OCI-LY7 (cell line): ENCODE data around the gene CIROP. TPM values are rescaled to one million over a fixed set of nuclear protein-coding genes. Genes with fewer than 3 reads are reported as not detected.

Source experiments
- BruUV-seq: library from RNA; stranded (reverse); fragments of 400-500 nt; replicated peaks from 2 replicates; lab custom pipeline; 2021; lab: Mats Ljungman, UMichigan
- CTCF ChIA-PET: fragments of 300-600 bp; sonication (Branson Sonifier 250); formaldehyde crosslinking; loops from one replicate; lab custom pipeline; 2022; ENCODE audit warnings: antibody characterized with exemption; ENCODE audit not compliant: unreplicated experiment; lab: Charles Lee
- POLR2A ChIA-PET: fragments of 300-600 bp; sonication (Branson Sonifier 250); formaldehyde crosslinking; loops from one replicate; lab custom pipeline; 2022; ENCODE audit warnings: antibody characterized with exemption; lab: Charles Lee
- DNase-seq: peaks from one replicate; pipeline ENCODE4 v3.0.0-alpha.2; 2015; ENCODE audit warnings: low spot score
- H2AFZ ChIP-seq: fragments of 200-600 bp; sonication (generic), shearing (Covaris generic); 2 replicates; pipeline ENCODE4 v1.6.1; 2014; ENCODE audit warnings: mild to moderate bottlenecking, antibody characterized with exemption, low read length, moderate library complexity
- H3K27ac ChIP-seq: fragments of 200-600 bp; sonication (generic); 2 replicates; pipeline ENCODE4 v1.5.1; 2014; ENCODE audit warnings: mixed run types, low read depth, mild to moderate bottlenecking, moderate library complexity, low read length, inconsistent platforms; ENCODE audit not compliant: poor library complexity, severe bottlenecking
- H3K36me3 ChIP-seq: fragments of 200-600 bp; sonication (generic); 2 replicates; pipeline ENCODE4 v1.6.1; 2014; ENCODE audit warnings: mild to moderate bottlenecking, antibody characterized with exemption, low read length, moderate library complexity, mixed read lengths; ENCODE audit not compliant: insufficient read depth
- H3K4me1 ChIP-seq: fragments of 200-600 bp; sonication (generic); 2 replicates; pipeline ENCODE4 v1.5.1; 2014; ENCODE audit warnings: mild to moderate bottlenecking, low read length; ENCODE audit not compliant: insufficient read depth, poor library complexity, severe bottlenecking
- H3K4me2 ChIP-seq: fragments of 200-600 bp; sonication (generic); 2 replicates; pipeline ENCODE4 v1.6.1; 2014; ENCODE audit warnings: mild to moderate bottlenecking, low read length
- H3K4me3 ChIP-seq: fragments of 200-600 bp; sonication (generic); 2 replicates; pipeline ENCODE4 v1.5.1; 2014; ENCODE audit warnings: mild to moderate bottlenecking, low read depth, low read length; ENCODE audit not compliant: poor library complexity, severe bottlenecking
- H3K79me2 ChIP-seq: fragments of 200-600 bp; sonication (generic); 2 replicates; pipeline ENCODE4 v1.6.1; 2016; ENCODE audit warnings: low read depth, mild to moderate bottlenecking, low read length, moderate library complexity, mixed read lengths; ENCODE audit not compliant: insufficient read depth
- H3K9me2 ChIP-seq: fragments of 200-600 bp; sonication (generic); 2 replicates; pipeline ENCODE4 v1.6.1; 2016; ENCODE audit warnings: mild to moderate bottlenecking, low read length, mixed read lengths; ENCODE audit not compliant: insufficient read depth
- H3K9me3 ChIP-seq: fragments of 200-600 bp; sonication (generic); 2 replicates; pipeline ENCODE4 v1.6.1; 2014; ENCODE audit warnings: mild to moderate bottlenecking, mixed run types, low read length, mixed read lengths
- H4K20me1 ChIP-seq: fragments of 200-600 bp; sonication (generic); 2 replicates; pipeline ENCODE4 v1.6.1; 2014; ENCODE audit warnings: mild to moderate bottlenecking, antibody characterized with exemption, low read length, moderate library complexity, mixed read lengths; ENCODE audit not compliant: insufficient read depth
- EZH2phosphoT487 ChIP-seq: fragments of 200-600 bp; sonication (generic); IDR thresholded peaks from 2 replicates; pipeline ENCODE4 v1.6.1; 2018; ENCODE audit warnings: low read depth, borderline replicate concordance, mild to moderate bottlenecking, mixed run types, antibody characterized with exemption, low read length, moderate library complexity, mixed read lengths
- intact Hi-C: fragments of 100-400 bp; cut with micrococcal nuclease; formaldehyde crosslinking; loops from one replicate; pipeline ENCODE4 v1.10.0; 2022; ENCODE audit not compliant: unreplicated experiment
- total RNA-seq, 2 experiments: library from RNA; depleted of rRNA in 1 of 2; stranded (reverse); fragments of >200 nt in 1 of 2; shearing (Covaris generic) in 1 of 2; gene quantifications; 2 replicates each; pipeline ENCODE4 v1.2.3, GENCODE V29; 2014 to 2022
- TF ChIP-seq, protein P1 (sequence below): fragments of 200-600 bp; sonication (generic); conservative IDR thresholded peaks from 2 replicates; pipeline ENCODE4 v1.5.1; 2014; ENCODE audit warnings: mild to moderate bottlenecking, antibody characterized with exemption, low read length, moderate library complexity, mixed read lengths

CIROP gene
- total RNA-seq, 2 experiments from 2014 or later: not detected

DNA sequence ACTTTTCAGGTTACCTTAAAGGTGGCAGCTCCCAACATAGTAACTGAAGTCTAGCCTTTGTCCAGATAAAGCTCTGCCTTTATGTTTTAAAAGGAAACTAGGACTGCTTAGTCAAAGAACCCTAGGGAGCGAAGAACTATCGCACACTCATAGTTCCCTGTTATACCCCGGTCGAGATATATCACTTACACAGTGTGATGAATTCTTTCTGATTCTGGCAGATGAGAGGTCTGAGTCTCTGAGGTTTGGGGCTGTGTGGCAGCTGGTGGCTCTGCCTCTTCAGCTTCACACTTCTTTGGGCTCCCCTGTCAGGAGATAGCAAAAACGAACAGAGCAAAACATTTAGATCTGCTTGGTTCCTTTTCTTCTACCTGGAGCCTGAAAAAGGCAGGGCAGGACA lies 26.8 kb downstream of the CIROP start:
- ChIA-PET CTCF (interaction anchor here (1.2 to 1.4 kb wide), 2 partner anchors 9 to 17 kb away, joined by 6 read pairs; partner anchors contain the start of genes ACIN1 and C14orf119), POLR2A (interaction anchor here (0.6 to 2.4 kb wide), 3 partner anchors 15 to 1841 kb away, joined by 3 to 7 read pairs (median 4); partner anchors contain the start of genes ACIN1 and C14orf119)
- no peaks in the 10 kb centered on the region for H4K20me1 ChIP-seq
- TF ChIP-seq, protein P1, sequence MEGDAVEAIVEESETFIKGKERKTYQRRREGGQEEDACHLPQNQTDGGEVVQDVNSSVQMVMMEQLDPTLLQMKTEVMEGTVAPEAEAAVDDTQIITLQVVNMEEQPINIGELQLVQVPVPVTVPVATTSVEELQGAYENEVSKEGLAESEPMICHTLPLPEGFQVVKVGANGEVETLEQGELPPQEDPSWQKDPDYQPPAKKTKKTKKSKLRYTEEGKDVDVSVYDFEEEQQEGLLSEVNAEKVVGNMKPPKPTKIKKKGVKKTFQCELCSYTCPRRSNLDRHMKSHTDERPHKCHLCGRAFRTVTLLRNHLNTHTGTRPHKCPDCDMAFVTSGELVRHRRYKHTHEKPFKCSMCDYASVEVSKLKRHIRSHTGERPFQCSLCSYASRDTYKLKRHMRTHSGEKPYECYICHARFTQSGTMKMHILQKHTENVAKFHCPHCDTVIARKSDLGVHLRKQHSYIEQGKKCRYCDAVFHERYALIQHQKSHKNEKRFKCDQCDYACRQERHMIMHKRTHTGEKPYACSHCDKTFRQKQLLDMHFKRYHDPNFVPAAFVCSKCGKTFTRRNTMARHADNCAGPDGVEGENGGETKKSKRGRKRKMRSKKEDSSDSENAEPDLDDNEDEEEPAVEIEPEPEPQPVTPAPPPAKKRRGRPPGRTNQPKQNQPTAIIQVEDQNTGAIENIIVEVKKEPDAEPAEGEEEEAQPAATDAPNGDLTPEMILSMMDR: no peak
- TF ChIP-seq EZH2phosphoT487: no peak
- DNase-seq: no peak
- peak overlapping the region; percentile 11 for H3K27ac ChIP-seq
- no peaks in the 10 kb centered on the region for H3K4me1 ChIP-seq
- H3K79me2 ChIP-seq: no peaks in the 10 kb centered on the region
- intact Hi-C loops: no loop called here
- no peak overlapping the region for H3K4me3 ChIP-seq
- H3K9me3 ChIP-seq: no peaks in the 10 kb centered on the region
- BruUV-seq: no TSS peak
- H3K4me2 ChIP-seq: no peak overlapping the region
- no peaks in the 10 kb centered on the region for H3K9me2 ChIP-seq
- no peak overlapping the region for H2AFZ ChIP-seq
- peaks cover 99% of the 10 kb centered on the region for H3K36me3 ChIP-seq

DNA sequence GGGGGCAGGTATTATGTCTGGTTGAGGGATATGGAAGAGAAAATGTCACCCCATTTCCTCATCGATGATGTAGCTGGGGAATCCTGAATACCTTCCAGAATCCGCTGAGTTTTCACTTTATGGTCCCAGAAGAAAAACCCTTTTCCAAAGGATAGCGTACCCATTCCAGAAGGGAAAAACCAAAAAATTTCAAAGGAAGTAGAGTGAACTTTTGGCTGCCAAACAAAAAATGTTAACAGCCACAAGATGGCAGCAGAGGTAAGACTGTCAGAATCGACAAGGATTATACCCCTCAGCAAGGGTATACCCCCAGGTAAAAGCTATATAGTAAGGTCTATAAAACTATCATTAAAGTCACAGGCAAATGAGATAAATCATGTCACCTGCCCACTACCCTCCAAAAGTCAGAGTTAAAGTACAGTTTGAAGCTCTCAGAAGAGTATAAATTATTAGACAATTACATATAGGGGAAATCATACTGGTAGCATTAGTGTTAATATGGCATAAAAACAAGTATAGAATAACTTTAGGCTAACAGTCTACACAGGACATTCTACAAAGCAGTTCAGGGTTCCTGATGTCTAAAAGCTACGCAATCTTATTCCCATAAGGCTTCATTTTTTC lies 27.9 kb downstream of the CIROP start:
- CTCF ChIA-PET: interaction anchor here (0.8 to 1.5 kb wide), 5 partner anchors 8 to 43 kb away, joined by 3 to 6 read pairs (median 5); partner anchors contain the start of genes ACIN1 and C14orf119
- no TSS peak for BruUV-seq
- Histone ChIP-seq H3K4me2 (no peak overlapping the region), H3K4me1 (peaks cover 4% of the 10 kb centered on the region), H3K27ac (no peak overlapping the region), H2AFZ (no peak overlapping the region), H3K4me3 (no peak overlapping the region), H3K79me2 (no peaks in the 10 kb centered on the region), H4K20me1 (no peaks in the 10 kb centered on the region), H3K9me2 (no peaks in the 10 kb centered on the region), H3K36me3 (peaks cover 99% of the 10 kb centered on the region), H3K9me3 (no peaks in the 10 kb centered on the region)
- intact Hi-C loops: no loop called here
- POLR2A ChIA-PET: interaction anchor here (0.5 to 2.4 kb wide), 4 partner anchors 18 to 209 kb away, joined by 3 to 7 read pairs (median 4); partner anchors contain the start of genes ACIN1 and C14orf119
- DNase-seq: peak; percentile 57
- no peak for TF ChIP-seq EZH2phosphoT487
- TF ChIP-seq, protein P1: peak; percentile 92

DNA sequence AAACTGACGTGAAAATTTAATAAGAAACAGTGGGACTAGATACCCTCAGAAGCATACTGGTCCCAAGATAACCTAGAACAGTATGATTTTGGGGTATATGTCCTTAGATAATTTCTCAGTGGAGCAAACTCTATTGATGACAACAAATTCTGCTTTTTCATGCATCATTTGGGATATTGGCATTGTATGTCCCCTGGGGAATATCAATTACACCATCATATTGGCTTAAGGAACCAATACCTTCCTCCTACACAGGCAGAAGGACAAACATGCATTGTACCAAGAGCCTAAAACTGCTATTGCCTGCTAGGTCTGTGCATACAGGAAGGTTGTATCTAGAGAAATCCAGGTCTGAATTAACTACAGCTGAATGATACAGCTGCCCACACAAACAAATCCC lies 29.9 kb downstream of the CIROP start:
- TF ChIP-seq, protein P1: no peak
- TF ChIP-seq EZH2phosphoT487: no peak
- no peak for DNase-seq
- H3K27ac ChIP-seq: no peak overlapping the region
- peaks cover 15% of the 10 kb centered on the region for H3K4me1 ChIP-seq
- H3K9me3 ChIP-seq: no peaks in the 10 kb centered on the region
- no peaks in the 10 kb centered on the region for H4K20me1 ChIP-seq
- H3K4me3 ChIP-seq: no peak overlapping the region
- H2AFZ ChIP-seq: no peak overlapping the region
- peaks cover 84% of the 10 kb centered on the region for H3K36me3 ChIP-seq
- no TSS peak for BruUV-seq
- ChIA-PET POLR2A (interaction anchor here (0.6 kb wide), 2 partner anchors 16 to 251 kb away, joined by 3 to 4 read pairs; no protein-coding TSS in a partner anchor), CTCF (no interaction called here)
- no peak overlapping the region for H3K4me2 ChIP-seq
- peaks cover 12% of the 10 kb centered on the region for H3K79me2 ChIP-seq
- intact Hi-C loops: loop anchor here (5.0 kb wide), 1 partner anchor 227 kb away; the partner anchor contains the start of gene PPP1R3E
- H3K9me2 ChIP-seq: no peaks in the 10 kb centered on the region
